ENCODE results near the gene ASIP. TPM values are rescaled to one million over a fixed set of nuclear protein-coding genes. Genes with fewer than 3 reads are reported as not detected.

ASIP gene
- total and polyA plus RNA-seq, 4 donors, result not detected

DNA sequence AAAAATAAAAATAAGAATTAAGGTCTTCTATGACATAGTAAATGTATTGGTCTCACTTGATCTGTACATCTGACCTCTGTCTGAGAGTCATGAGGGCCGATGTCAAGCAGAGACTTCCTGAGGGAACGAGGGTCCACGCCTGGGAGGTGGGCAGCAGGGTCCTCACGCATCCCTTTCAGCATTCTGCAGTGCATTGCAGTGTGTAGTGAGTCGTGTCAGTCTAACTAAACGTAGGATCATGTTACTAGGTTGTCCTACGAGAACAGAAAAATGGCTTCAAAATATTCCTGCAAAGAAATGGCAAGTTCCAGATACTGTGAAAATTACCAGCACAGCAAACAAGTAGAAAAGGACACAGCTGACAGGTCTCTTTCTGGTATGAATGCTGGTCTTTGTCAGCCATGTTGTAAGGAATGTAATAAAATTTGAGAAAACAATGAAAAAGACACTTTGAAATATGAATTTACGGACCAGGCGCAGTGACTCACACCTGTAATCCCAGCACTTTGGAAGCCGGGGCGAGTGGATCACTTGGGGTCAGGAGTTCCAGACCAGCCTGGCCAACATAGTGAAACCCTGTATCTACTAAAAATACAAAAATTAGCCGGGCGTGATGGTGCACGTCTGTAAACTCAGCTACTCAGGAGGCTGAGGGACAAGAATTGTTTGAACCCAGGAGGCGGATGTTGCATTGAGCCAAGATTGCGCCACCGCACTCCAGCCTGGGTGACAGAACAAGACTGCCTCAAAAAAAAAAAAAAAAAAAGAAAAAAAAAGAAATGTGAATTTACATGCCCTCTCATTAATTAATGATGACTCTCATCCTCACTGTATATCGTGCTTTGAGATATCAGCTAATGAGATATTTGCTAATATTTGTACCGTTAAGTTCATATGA lies 64.4 kb downstream of the ASIP start:
- no peak for ATAC-seq (ENCODE audit: low FRiP score)
- 76 to 77% methylated on average over 19 of the region's 19 CpGs for WGBS, 2 donors
- peak in 1 of 2 donors; percentile 36 for DNase-seq
- no peaks in the 10 kb centered on the region for H3K27me3 ChIP-seq (ENCODE audit: control insufficient read depth in 1 of 2, insufficient read depth in 2 of 2, low read length in 1 of 2)
- no peak overlapping the region for H3K4me3 ChIP-seq (ENCODE audit: low read length in 2 of 2)
- no peaks in the 10 kb centered on the region for H3K4me1 ChIP-seq (ENCODE audit: control insufficient read depth in 1 of 2, insufficient read depth in 2 of 2, low read length in 2 of 2)
- H3K9me3 ChIP-seq (ENCODE audit: control insufficient read depth, low read length), result no peaks in the 10 kb centered on the region
- H3K27ac ChIP-seq (ENCODE audit: low read depth in 1 of 2, low read length in 2 of 2), result no peak overlapping the region
- no peaks in the 10 kb centered on the region for H3K36me3 ChIP-seq (ENCODE audit: control insufficient read depth in 1 of 2, insufficient read depth in 2 of 2, low read length in 1 of 2)
- intact Hi-C loops (cut with DNase I), result no loop called here

DNA sequence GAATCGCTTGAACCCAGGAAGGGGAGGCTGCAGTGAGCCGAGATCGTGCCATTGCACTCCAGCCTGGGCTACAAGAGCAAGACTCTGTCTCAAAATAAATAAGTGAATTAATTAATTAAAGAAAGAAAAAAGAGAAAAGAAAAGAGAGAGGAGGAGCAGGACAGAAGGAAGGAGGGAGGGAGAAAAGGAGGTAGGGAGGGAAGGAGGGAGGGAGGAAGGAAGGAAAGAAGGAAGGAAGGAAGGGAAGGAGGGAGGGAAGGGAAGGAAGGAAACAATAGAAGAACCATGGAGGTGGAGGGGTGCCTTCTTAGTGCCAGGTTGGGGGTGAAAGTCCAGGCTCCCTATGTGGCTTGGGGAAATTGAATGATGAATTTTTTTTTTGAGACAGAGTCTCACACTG lies 68.5 kb downstream of the ASIP start:
- no peaks in the 10 kb centered on the region for H3K27me3 ChIP-seq (ENCODE audit: control insufficient read depth in 1 of 2, insufficient read depth in 2 of 2, low read length in 1 of 2)
- no peaks in the 10 kb centered on the region for H3K36me3 ChIP-seq (ENCODE audit: control insufficient read depth in 1 of 2, insufficient read depth in 2 of 2, low read length in 1 of 2)
- no peaks in the 10 kb centered on the region for H3K9me3 ChIP-seq (ENCODE audit: control insufficient read depth, low read length)
- WGBS, 2 donors, result 98 to 99% methylated on average over 3 of the region's 3 CpGs
- no peak overlapping the region for H3K4me3 ChIP-seq (ENCODE audit: low read length in 2 of 2)
- ATAC-seq (ENCODE audit: low FRiP score) (no peak), DNase-seq (peak in 1 of 2 donors; percentile 7)
- H3K4me1 ChIP-seq (ENCODE audit: control insufficient read depth in 1 of 2, insufficient read depth in 2 of 2, low read length in 2 of 2), result no peaks in the 10 kb centered on the region
- intact Hi-C loops (cut with DNase I), result loop anchor here (5.0 to 10.0 kb wide), 4 partner anchors 125 to 445 kb away; no protein-coding TSS in a partner anchor
- H3K27ac ChIP-seq (ENCODE audit: low read depth in 1 of 2, low read length in 2 of 2), result no peak overlapping the region

DNA sequence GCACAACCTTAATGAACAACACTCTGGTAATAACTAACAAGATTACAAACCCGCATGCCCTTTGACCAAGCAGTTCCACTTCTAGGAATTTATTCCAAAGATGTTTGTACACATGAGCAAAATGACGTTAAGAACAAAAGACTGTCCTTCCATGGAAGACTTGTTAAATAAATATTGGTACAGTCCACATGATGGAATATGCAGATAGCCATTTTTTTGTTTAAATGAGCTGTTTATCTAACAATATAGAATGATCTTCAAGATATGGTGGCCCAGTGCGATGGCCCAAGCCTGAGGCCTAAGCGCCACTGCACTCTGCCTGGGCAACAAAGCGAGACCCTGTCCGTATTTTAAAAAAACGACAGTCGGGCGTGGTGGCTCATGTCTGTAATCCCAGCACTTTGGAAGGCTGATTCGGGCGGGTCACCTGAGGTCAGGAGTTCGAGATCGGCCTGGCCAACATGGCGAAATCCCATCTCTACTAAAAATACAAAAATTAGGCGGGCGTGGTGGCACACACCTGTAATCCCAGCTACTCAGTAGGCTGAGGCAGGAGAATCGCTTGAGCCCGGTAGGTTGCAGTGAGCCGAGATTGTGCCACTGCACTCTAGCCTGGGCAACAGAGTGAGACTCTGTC lies 69.4 kb downstream of the ASIP start:
- no peaks in the 10 kb centered on the region for H3K36me3 ChIP-seq (ENCODE audit: control insufficient read depth in 1 of 2, insufficient read depth in 2 of 2, low read length in 1 of 2)
- H3K4me3 ChIP-seq (ENCODE audit: low read length in 2 of 2), result no peak overlapping the region
- ATAC-seq (ENCODE audit: low FRiP score) (no peak), DNase-seq (no peak)
- H3K27me3 ChIP-seq (ENCODE audit: control insufficient read depth in 1 of 2, insufficient read depth in 2 of 2, low read length in 1 of 2), result no peaks in the 10 kb centered on the region
- 87 to 90% methylated on average over 19 of the region's 19 CpGs for WGBS, 2 donors
- no peaks in the 10 kb centered on the region for H3K4me1 ChIP-seq (ENCODE audit: control insufficient read depth in 1 of 2, insufficient read depth in 2 of 2, low read length in 2 of 2)
- intact Hi-C loops (cut with DNase I), result loop anchor here (5.0 to 10.0 kb wide), 4 partner anchors 124 to 444 kb away; no protein-coding TSS in a partner anchor
- H3K27ac ChIP-seq (ENCODE audit: low read depth in 1 of 2, low read length in 2 of 2), result no peak overlapping the region
- no peaks in the 10 kb centered on the region for H3K9me3 ChIP-seq (ENCODE audit: control insufficient read depth, low read length)

DNA sequence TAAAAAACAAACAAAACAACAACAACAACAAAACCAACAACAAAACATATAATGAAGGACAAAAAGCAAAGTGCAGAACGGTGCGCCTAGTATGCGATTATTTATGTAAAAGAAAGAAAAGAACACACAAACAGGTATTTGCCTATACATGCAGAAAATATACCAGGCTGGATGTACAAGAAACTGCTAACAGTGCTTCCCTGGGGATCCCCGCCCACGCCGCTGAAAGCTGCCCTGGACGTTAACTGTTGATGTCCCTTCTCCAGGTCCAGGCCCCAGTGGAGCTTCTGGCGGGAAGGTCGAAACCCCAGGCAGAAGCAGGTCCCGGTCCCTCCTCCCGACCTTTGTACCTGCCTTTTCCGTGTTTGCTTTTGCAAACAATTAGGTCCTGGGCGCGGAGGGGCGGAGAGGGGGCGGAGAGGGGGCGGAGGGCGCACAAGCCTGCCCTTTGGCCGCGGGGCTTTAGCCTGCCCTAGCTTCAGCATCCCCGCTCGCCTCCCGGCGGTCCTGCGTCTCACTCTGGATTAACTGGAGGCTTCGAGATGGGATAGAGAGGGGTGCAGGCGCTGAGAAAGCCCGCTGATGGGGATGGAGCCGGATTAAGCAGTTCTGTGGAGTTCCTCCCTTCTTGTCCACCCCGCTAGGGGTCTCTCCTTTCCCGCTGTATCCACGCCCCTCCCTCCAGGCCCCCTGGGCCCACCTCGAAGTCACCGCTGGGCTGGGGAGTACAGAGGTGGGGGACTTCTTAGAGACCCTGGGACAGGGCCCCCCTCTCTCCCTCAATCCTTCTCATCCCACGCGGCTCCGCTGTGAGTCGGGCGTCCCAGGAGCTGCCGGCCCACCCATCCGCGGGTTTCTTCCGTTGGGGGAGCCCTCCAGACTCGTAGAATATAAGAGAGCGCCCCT lies 70.1 kb downstream of the ASIP start:
- DNase-seq, result peak; percentile 55 to 82
- peak; percentile 51 for ATAC-seq (ENCODE audit: low FRiP score)

DNA sequence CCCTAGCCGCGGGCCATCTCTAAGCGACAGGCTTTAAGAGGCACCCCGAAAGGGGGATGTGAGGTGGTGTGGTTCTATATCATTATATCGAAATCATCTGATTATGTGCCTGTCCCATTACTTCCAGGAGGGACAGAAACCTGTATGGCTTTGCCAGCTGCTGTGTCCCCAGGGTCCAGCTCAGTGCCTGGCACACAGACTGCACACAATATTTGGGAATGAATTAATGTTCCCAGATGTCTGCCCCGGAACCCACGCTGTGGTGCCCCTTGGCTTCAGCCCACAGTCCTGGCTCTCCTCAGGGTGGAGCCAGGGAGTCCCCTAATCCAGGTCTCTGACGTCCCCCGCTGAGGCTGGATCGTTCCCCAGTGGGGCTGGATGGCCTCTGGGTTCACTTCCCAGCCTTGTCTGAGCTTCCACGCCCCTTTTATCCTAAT lies 70.8 kb downstream of the ASIP start:
- H3K4me3 ChIP-seq (ENCODE audit: low read length in 2 of 2), result no peak overlapping the region
- ATAC-seq (ENCODE audit: low FRiP score) (peak; percentile 44), DNase-seq (no peak)
- H3K4me1 ChIP-seq (ENCODE audit: control insufficient read depth in 1 of 2, insufficient read depth in 2 of 2, low read length in 2 of 2), result no peaks in the 10 kb centered on the region
- no peak overlapping the region for H3K27ac ChIP-seq (ENCODE audit: low read depth in 1 of 2, low read length in 2 of 2)
- intact Hi-C loops (cut with DNase I), result loop anchor here (2.0 to 10.0 kb wide), 5 partner anchors 123 to 443 kb away; no protein-coding TSS in a partner anchor
- H3K36me3 ChIP-seq (ENCODE audit: control insufficient read depth in 1 of 2, insufficient read depth in 2 of 2, low read length in 1 of 2), result no peaks in the 10 kb centered on the region
- no peaks in the 10 kb centered on the region for H3K27me3 ChIP-seq (ENCODE audit: control insufficient read depth in 1 of 2, insufficient read depth in 2 of 2, low read length in 1 of 2)
- no peaks in the 10 kb centered on the region for H3K9me3 ChIP-seq (ENCODE audit: control insufficient read depth, low read length)
- WGBS, 2 donors, result 8 to 11% methylated on average over 11 of the region's 11 CpGs

More for the DNA sequence above, 70.1 kb downstream of the ASIP start:
- H3K9me3 ChIP-seq (ENCODE audit: control insufficient read depth, low read length), result no peaks in the 10 kb centered on the region
- no peaks in the 10 kb centered on the region for H3K27me3 ChIP-seq (ENCODE audit: control insufficient read depth in 1 of 2, insufficient read depth in 2 of 2, low read length in 1 of 2)
- intact Hi-C loops (cut with DNase I), result loop anchor here (2.0 to 10.0 kb wide), 5 partner anchors 123 to 443 kb away; no protein-coding TSS in a partner anchor
- no peaks in the 10 kb centered on the region for H3K4me1 ChIP-seq (ENCODE audit: control insufficient read depth in 1 of 2, insufficient read depth in 2 of 2, low read length in 2 of 2)
- no peak overlapping the region for H3K4me3 ChIP-seq (ENCODE audit: low read length in 2 of 2)
- 10 to 11% methylated on average over 42 to 45 of the region's 45 CpGs for whole genome bisulfite sequencing, 2 donors
- H3K36me3 ChIP-seq (ENCODE audit: control insufficient read depth in 1 of 2, insufficient read depth in 2 of 2, low read length in 1 of 2), result no peaks in the 10 kb centered on the region
- no peak overlapping the region for H3K27ac ChIP-seq (ENCODE audit: low read depth in 1 of 2, low read length in 2 of 2)

DNA sequence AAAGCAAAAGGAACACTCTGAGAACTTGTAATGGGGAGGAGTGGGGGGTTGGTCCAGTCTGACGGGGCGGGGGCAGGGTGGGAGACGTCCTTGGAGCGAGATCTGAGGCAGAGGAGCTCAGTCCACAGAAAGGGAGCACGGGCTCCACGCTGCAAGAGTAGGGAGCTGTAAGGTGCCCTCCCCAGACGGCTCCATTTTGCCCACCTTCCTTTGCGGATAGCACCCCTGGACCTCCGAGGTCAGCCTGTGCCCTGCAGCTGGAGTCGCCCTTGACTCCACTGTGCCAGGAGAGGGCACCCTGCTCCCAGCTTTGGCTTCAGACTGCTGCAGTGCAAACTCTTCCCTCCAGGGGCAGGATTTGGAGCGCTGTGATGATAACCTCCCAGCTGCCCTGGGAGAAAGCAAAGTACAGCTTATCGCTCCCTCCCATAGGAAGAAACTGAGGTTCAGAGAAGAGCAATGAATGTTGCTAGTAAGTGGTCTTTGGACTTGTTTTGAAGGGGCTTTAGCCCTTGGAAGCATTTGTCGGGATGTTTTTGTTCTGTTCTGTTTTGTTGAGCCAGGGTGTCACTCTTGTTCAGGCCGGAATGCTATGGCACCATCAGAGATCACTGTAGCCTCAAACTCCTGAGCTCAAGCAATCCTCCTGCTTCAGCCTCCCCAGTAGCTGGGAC lies 71.5 kb downstream of the ASIP start:
- 10 to 13% methylated on average over 14 of the region's 14 CpGs for WGBS, 2 donors
- Histone ChIP-seq H3K9me3 (ENCODE audit: control insufficient read depth, low read length) (no peaks in the 10 kb centered on the region), H3K27ac (ENCODE audit: low read depth in 1 of 2, low read length in 2 of 2) (no peak overlapping the region), H3K4me3 (ENCODE audit: low read length in 2 of 2) (no peak overlapping the region), H3K4me1 (ENCODE audit: control insufficient read depth in 1 of 2, insufficient read depth in 2 of 2, low read length in 2 of 2) (no peaks in the 10 kb centered on the region), H3K27me3 (ENCODE audit: control insufficient read depth in 1 of 2, insufficient read depth in 2 of 2, low read length in 1 of 2) (no peaks in the 10 kb centered on the region), H3K36me3 (ENCODE audit: control insufficient read depth in 1 of 2, insufficient read depth in 2 of 2, low read length in 1 of 2) (no peaks in the 10 kb centered on the region)
- DNase-seq (peak; percentile 90 to 92), ATAC-seq (ENCODE audit: low FRiP score) (peak; percentile 94)
- intact Hi-C loops (cut with DNase I), result loop anchor here (2.0 to 10.0 kb wide), 5 partner anchors 122 to 442 kb away; no protein-coding TSS in a partner anchor

DNA sequence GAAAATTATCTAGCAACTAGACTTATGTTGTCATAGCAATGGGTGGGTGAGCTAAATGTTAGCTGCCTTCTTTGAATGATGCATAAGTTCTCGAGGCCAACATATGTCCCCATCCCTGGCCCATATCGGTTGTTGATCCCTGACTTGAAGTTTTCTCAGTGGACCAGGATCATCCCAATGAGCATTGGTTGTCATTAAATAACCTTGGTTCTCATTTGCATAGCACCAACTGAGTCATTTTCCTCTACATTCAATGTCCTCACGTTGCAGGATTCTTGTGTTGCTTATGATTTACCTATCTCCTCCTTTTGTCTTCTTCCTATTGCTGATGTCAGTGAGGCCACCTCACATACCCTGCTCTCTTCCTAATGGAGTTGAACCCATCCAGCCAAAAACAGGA lies 74.0 kb downstream of the ASIP start:
- H3K9me3 ChIP-seq (ENCODE audit: control insufficient read depth, low read length), result no peaks in the 10 kb centered on the region
- intact Hi-C loops (cut with DNase I), result loop anchor here (10.0 kb wide), 3 partner anchors 120 to 440 kb away; no protein-coding TSS in a partner anchor
- no peaks in the 10 kb centered on the region for H3K4me1 ChIP-seq (ENCODE audit: control insufficient read depth in 1 of 2, insufficient read depth in 2 of 2, low read length in 2 of 2)
- DNase-seq (no peak), ATAC-seq (ENCODE audit: low FRiP score) (no peak)
- H3K27me3 ChIP-seq (ENCODE audit: control insufficient read depth in 1 of 2, insufficient read depth in 2 of 2, low read length in 1 of 2), result no peaks in the 10 kb centered on the region
- H3K27ac ChIP-seq (ENCODE audit: low read depth in 1 of 2, low read length in 2 of 2), result no peak overlapping the region
- H3K4me3 ChIP-seq (ENCODE audit: low read length in 2 of 2), result no peak overlapping the region
- no peaks in the 10 kb centered on the region for H3K36me3 ChIP-seq (ENCODE audit: control insufficient read depth in 1 of 2, insufficient read depth in 2 of 2, low read length in 1 of 2)
- 92% methylated on average over 3 of the region's 3 CpGs for WGBS, 2 donors
